ENCODE results near the gene BLM. TPM values are rescaled to one million over a fixed set of nuclear protein-coding genes. Genes with fewer than 3 reads are reported as not detected.

The BLM gene
- total RNA-seq, 1 donor from 2014 or later = 1.5 TPM

- Histone ChIP-seq H3K4me3 (no peak overlapping the region), H3K4me1 (no peaks in the 10 kb centered on the region), H3K9me3 (no peaks in the 10 kb centered on the region), H3K27me3 (no peaks in the 10 kb centered on the region), H3K36me3 (no peaks in the 10 kb centered on the region), H3K27ac (no peak overlapping the region)
- TF ChIP-seq CTCF (IDR thresholded peaks at IDR 0.05) = no peak
- ATAC-seq = no peak
- intact Hi-C loops (cut with DNase I) = no loop called here
- DNase-seq = no peak
These were observed 26.3 kb downstream of the BLM start for GRCh38 chr15:90743407-90743806.

GRCh38 chr15:90744759-90745402 lies 27.7 kb downstream of the BLM start:
- H3K27me3 ChIP-seq = no peaks in the 10 kb centered on the region
- intact Hi-C loops (cut with DNase I) = no loop called here
- H3K4me3 ChIP-seq = no peak overlapping the region
- no peaks in the 10 kb centered on the region for H3K9me3 ChIP-seq
- TF ChIP-seq CTCF (IDR thresholded peaks at IDR 0.05) = no peak
- no peaks in the 10 kb centered on the region for H3K36me3 ChIP-seq
- no peak for DNase-seq
- no peak overlapping the region for H3K27ac ChIP-seq
- no peak for ATAC-seq
- no peaks in the 10 kb centered on the region for H3K4me1 ChIP-seq

- no peaks in the 10 kb centered on the region for H3K4me1 ChIP-seq
- no peaks in the 10 kb centered on the region for H3K27me3 ChIP-seq
- DNase-seq = no peak
- intact Hi-C loops (cut with DNase I) = no loop called here
- H3K27ac ChIP-seq = no peak overlapping the region
- no peak for ATAC-seq
- no peaks in the 10 kb centered on the region for H3K9me3 ChIP-seq
- TF ChIP-seq CTCF (IDR thresholded peaks at IDR 0.05) = no peak
- no peak overlapping the region for H3K4me3 ChIP-seq
- H3K36me3 ChIP-seq = no peaks in the 10 kb centered on the region
These were observed 32.6 kb downstream of the BLM start for GRCh38 chr15:90749754-90750153.

GRCh38 chr15:90750186-90750585 lies 33.0 kb downstream of the BLM start:
- TF ChIP-seq CTCF (IDR thresholded peaks at IDR 0.05) = no peak
- H3K27ac ChIP-seq = no peak overlapping the region
- peak; percentile 43 for ATAC-seq
- no peaks in the 10 kb centered on the region for H3K9me3 ChIP-seq
- no peaks in the 10 kb centered on the region for H3K4me1 ChIP-seq
- DNase-seq = no peak
- H3K27me3 ChIP-seq = no peaks in the 10 kb centered on the region
- no peaks in the 10 kb centered on the region for H3K36me3 ChIP-seq
- no peak overlapping the region for H3K4me3 ChIP-seq
- intact Hi-C loops (cut with DNase I) = no loop called here

- Histone ChIP-seq H3K27ac (no peak overlapping the region), H3K36me3 (no peaks in the 10 kb centered on the region), H3K9me3 (no peaks in the 10 kb centered on the region), H3K4me1 (no peaks in the 10 kb centered on the region), H3K27me3 (no peaks in the 10 kb centered on the region), H3K4me3 (no peak overlapping the region)
- intact Hi-C loops (cut with DNase I) = no loop called here
- DNase-seq (no peak), ATAC-seq (no peak)
- TF ChIP-seq CTCF (IDR thresholded peaks at IDR 0.05) = no peak
These were observed 34.2 kb downstream of the BLM start for GRCh38 chr15:90751300-90751825.

- no peak for TF ChIP-seq CTCF (IDR thresholded peaks at IDR 0.05)
- H3K4me1 ChIP-seq = peaks cover 4% of the 10 kb centered on the region
- no peak for DNase-seq
- no peak overlapping the region for H3K27ac ChIP-seq
- intact Hi-C loops (cut with DNase I) = no loop called here
- no peak overlapping the region for H3K4me3 ChIP-seq
- ATAC-seq = no peak
- no peaks in the 10 kb centered on the region for H3K27me3 ChIP-seq
- H3K36me3 ChIP-seq = no peaks in the 10 kb centered on the region
- H3K9me3 ChIP-seq = no peaks in the 10 kb centered on the region
These were observed 39.8 kb downstream of the BLM start for GRCh38 chr15:90756916-90757315.
